Skeletal muscle satellite cell (primary cell): Measurements from ENCODE around the gene HKDC1.
"Not testable (repeated sequence)": the region's sequence is repeated elsewhere in the genome, so short reads cannot be mapped to it uniquely, and the experiment has no call there.

Experiments used
- H3K27me3 ChIP-seq: 2 replicates; pipeline ENCODE4 v1.7.0; 2013; ENCODE audit warnings: low read length; ENCODE audit not compliant: control insufficient read depth, insufficient read depth
- H3K36me3 ChIP-seq: 2 replicates; pipeline ENCODE4 v1.7.0; 2013; ENCODE audit warnings: mild to moderate bottlenecking, control low read depth, low read length; ENCODE audit not compliant: insufficient read depth
- H3K4me1 ChIP-seq: 2 replicates; pipeline ENCODE4 v1.7.0; 2013; ENCODE audit warnings: low read length; ENCODE audit not compliant: control insufficient read depth, insufficient read depth
- H3K4me2 ChIP-seq: 2 replicates; pipeline ENCODE4 v1.7.0; 2013; ENCODE audit warnings: mild to moderate bottlenecking, low read length
- H3K4me3 ChIP-seq: 2 replicates; pipeline ENCODE4 v1.7.0; 2013; ENCODE audit warnings: low read length
- H3K9ac ChIP-seq: 2 replicates; pipeline ENCODE4 v1.7.0; 2013; ENCODE audit warnings: mild to moderate bottlenecking, low read depth, low read length, moderate library complexity
- H3K9me3 ChIP-seq: replicated peaks from 2 replicates; pipeline ENCODE4 v1.7.0; 2013; ENCODE audit warnings: mild to moderate bottlenecking, control low read depth, low read length

Gene HKDC1

GRCh38 chr10:69246581-69247312, 26.6 kb downstream of the HKDC1 start:
- peaks cover 5% of the 10 kb centered on the region for H3K4me1 ChIP-seq
- H3K4me2 ChIP-seq = no peak overlapping the region
- H3K27me3 ChIP-seq = no peaks in the 10 kb centered on the region
- H3K9ac ChIP-seq = no peak overlapping the region
- no peaks in the 10 kb centered on the region for H3K36me3 ChIP-seq
- no peak overlapping the region for H3K4me3 ChIP-seq
- H3K9me3 ChIP-seq = no peaks in the 10 kb centered on the region

GRCh38 chr10:69247313-69247710, 27.2 kb downstream of the HKDC1 start:
- Histone ChIP-seq H3K4me2 (no peak overlapping the region), H3K9ac (no peak overlapping the region), H3K4me1 (no peaks in the 10 kb centered on the region), H3K9me3 (no peaks in the 10 kb centered on the region), H3K4me3 (no peak overlapping the region), H3K36me3 (no peaks in the 10 kb centered on the region), H3K27me3 (no peaks in the 10 kb centered on the region)

GRCh38 chr10:69248117-69248730, 28.1 kb downstream of the HKDC1 start:
- Histone ChIP-seq H3K9ac (no peak overlapping the region), H3K27me3 (no peaks in the 10 kb centered on the region), H3K4me3 (no peak overlapping the region), H3K4me1 (no peaks in the 10 kb centered on the region), H3K9me3 (no peaks in the 10 kb centered on the region), H3K4me2 (no peak overlapping the region), H3K36me3 (no peaks in the 10 kb centered on the region)

- Histone ChIP-seq H3K9me3 (no peaks in the 10 kb centered on the region), H3K4me2 (no peak overlapping the region), H3K9ac (no peak overlapping the region), H3K27me3 (no peaks in the 10 kb centered on the region), H3K4me3 (no peak overlapping the region), H3K4me1 (no peaks in the 10 kb centered on the region), H3K36me3 (no peaks in the 10 kb centered on the region)
Measured at GRCh38 chr10:69250041-69250440, 29.9 kb downstream of the HKDC1 start.

- not testable (repeated sequence) for H3K4me1 ChIP-seq, H3K4me3 ChIP-seq
Measured at GRCh38 chr10:69251417-69251816, 31.3 kb downstream of the HKDC1 start.

GRCh38 chr10:69253171-69253570, 33.0 kb downstream of the HKDC1 start:
- Histone ChIP-seq H3K4me1 (no peaks in the 10 kb centered on the region), H3K4me2 (no peak overlapping the region), H3K9me3 (no peaks in the 10 kb centered on the region), H3K36me3 (no peaks in the 10 kb centered on the region), H3K27me3 (peaks cover 3% of the 10 kb centered on the region), H3K9ac (no peak overlapping the region), H3K4me3 (no peak overlapping the region)

More at GRCh38 chr10:69251417-69251816, 31.3 kb downstream of the HKDC1 start:
- H3K4me2 ChIP-seq, H3K9ac ChIP-seq, H3K27me3 ChIP-seq, H3K36me3 ChIP-seq, H3K9me3 ChIP-seq: not testable (repeated sequence)

GRCh38 chr10:69254877-69255276, 34.7 kb downstream of the HKDC1 start:
- Histone ChIP-seq H3K9me3 (no peaks in the 10 kb centered on the region), H3K36me3 (no peaks in the 10 kb centered on the region), H3K9ac (no peak overlapping the region), H3K4me1 (no peaks in the 10 kb centered on the region), H3K27me3 (peaks cover 9% of the 10 kb centered on the region), H3K4me2 (no peak overlapping the region), H3K4me3 (no peak overlapping the region)

GRCh38 chr10:69259547-69260243, 39.6 kb downstream of the HKDC1 start:
- Histone ChIP-seq H3K4me3 (no peak overlapping the region), H3K27me3 (peaks cover 35% of the 10 kb centered on the region), H3K4me2 (no peak overlapping the region), H3K4me1 (no peaks in the 10 kb centered on the region), H3K9ac (no peak overlapping the region), H3K9me3 (no peaks in the 10 kb centered on the region), H3K36me3 (no peaks in the 10 kb centered on the region)

- Histone ChIP-seq H3K36me3 (no peaks in the 10 kb centered on the region), H3K9me3 (no peaks in the 10 kb centered on the region)
Measured at GRCh38 chr10:69261184-69261583, 41.1 kb downstream of the HKDC1 start.

GRCh38 chr10:69262292-69262751, 42.2 kb downstream of the HKDC1 start:
- Histone ChIP-seq H3K9me3 (no peaks in the 10 kb centered on the region), H3K9ac (no peak overlapping the region), H3K27me3 (peaks cover 55% of the 10 kb centered on the region), H3K4me2 (no peak overlapping the region), H3K4me3 (no peak overlapping the region), H3K36me3 (no peaks in the 10 kb centered on the region), H3K4me1 (no peaks in the 10 kb centered on the region)

More at GRCh38 chr10:69261184-69261583, 41.1 kb downstream of the HKDC1 start:
- Histone ChIP-seq H3K4me3 (no peak overlapping the region), H3K4me1 (no peaks in the 10 kb centered on the region), H3K9ac (no peak overlapping the region), H3K27me3 (peaks cover 46% of the 10 kb centered on the region), H3K4me2 (no peak overlapping the region)

GRCh38 chr10:69265521-69265920, 45.4 kb downstream of the HKDC1 start:
- H3K4me1 ChIP-seq = no peaks in the 10 kb centered on the region
- no peaks in the 10 kb centered on the region for H3K36me3 ChIP-seq
- H3K9me3 ChIP-seq = no peaks in the 10 kb centered on the region
- no peak overlapping the region for H3K4me2 ChIP-seq
- no peak overlapping the region for H3K9ac ChIP-seq
- H3K27me3 ChIP-seq = peaks cover 51% of the 10 kb centered on the region
- H3K4me3 ChIP-seq = no peak overlapping the region
